Left hindlimb (tissue), 1 donor: ENCODE results near the gene KCNIP4.

ENCODE experiments used
- DNase-seq: peaks from one replicate; pipeline ENCODE4 v3.0.0-alpha.2; 2018

The KCNIP4 gene

GRCh38 chr4:21012851-21013331 lies 935.7 kb downstream of the KCNIP4 start:
- DNase-seq, result no peak

- DNase-seq, result no peak
Observed at GRCh38 chr4:21011106-21011505, 937.5 kb downstream of the KCNIP4 start.

- no peak for DNase-seq
Observed at GRCh38 chr4:21009956-21010355, 938.6 kb downstream of the KCNIP4 start.

- no peak for DNase-seq
Observed at GRCh38 chr4:21005647-21006046, 942.9 kb downstream of the KCNIP4 start.

GRCh38 chr4:21002976-21003375 lies 945.6 kb downstream of the KCNIP4 start:
- DNase-seq, result no peak

GRCh38 chr4:21002286-21002685 lies 946.3 kb downstream of the KCNIP4 start:
- no peak for DNase-seq

- DNase-seq, result no peak
Observed at GRCh38 chr4:21001490-21001889, 947.1 kb downstream of the KCNIP4 start.

GRCh38 chr4:20997886-20998285 lies 950.7 kb downstream of the KCNIP4 start:
- DNase-seq, result no peak

- no peak for DNase-seq
Observed at GRCh38 chr4:20995610-20996009, 953.0 kb downstream of the KCNIP4 start.

- no peak for DNase-seq
Observed at GRCh38 chr4:20995015-20995414, 953.6 kb downstream of the KCNIP4 start.

GRCh38 chr4:20992002-20992401 lies 956.6 kb downstream of the KCNIP4 start:
- no peak for DNase-seq

- no peak for DNase-seq
Observed at GRCh38 chr4:20987191-20987590, 961.4 kb downstream of the KCNIP4 start.

- DNase-seq, result no peak
Observed at GRCh38 chr4:20984576-20984836, 964.1 kb downstream of the KCNIP4 start.

- peak; percentile 40 for DNase-seq
Observed at GRCh38 chr4:20983763-20984575, 964.6 kb downstream of the KCNIP4 start.

- DNase-seq, result no peak
Observed at GRCh38 chr4:20982544-20982943, 966.0 kb downstream of the KCNIP4 start.

- no peak for DNase-seq
Observed at GRCh38 chr4:20960291-20960690, 988.3 kb downstream of the KCNIP4 start.

- no peak for DNase-seq
Observed at GRCh38 chr4:20954541-20954940, 994.0 kb downstream of the KCNIP4 start.

GRCh38 chr4:20944961-20945360 lies 1003.6 kb downstream of the KCNIP4 start:
- no peak for DNase-seq

- DNase-seq, result no peak
Observed at GRCh38 chr4:20944451-20944850, 1004.1 kb downstream of the KCNIP4 start.

- no peak for DNase-seq
Observed at GRCh38 chr4:20938204-20938603, 1010.4 kb downstream of the KCNIP4 start.

- DNase-seq, result no peak
Observed at GRCh38 chr4:20926529-20926928, 1022.0 kb downstream of the KCNIP4 start.

- DNase-seq, result no peak
Observed at GRCh38 chr4:20925176-20925575, 1023.4 kb downstream of the KCNIP4 start.

- DNase-seq, result no peak
Observed at GRCh38 chr4:20922962-20923361, 1025.6 kb downstream of the KCNIP4 start.

GRCh38 chr4:20916106-20916505 lies 1032.5 kb downstream of the KCNIP4 start:
- no peak for DNase-seq

- no peak for DNase-seq
Observed at GRCh38 chr4:20904966-20905365, 1043.6 kb downstream of the KCNIP4 start.
